Endometrial microvascular endothelial cells (primary cell): ENCODE results near the gene CFAP47. TPM values are rescaled to one million over a fixed set of nuclear protein-coding genes. Genes with fewer than 3 reads are reported as not detected.
"Not testable (repeated sequence)": the region's sequence is repeated elsewhere in the genome, so short reads cannot be mapped to it uniquely, and the experiment has no call there.

Experiments used
- in situ Hi-C: cut with HindIII; loops from 2 replicates; pipeline ENCODE4 v1.10.0; 2017; ENCODE audit warnings: low sequenced_read_pairs, low pct_unique_long_range_greater_than_20kb; ENCODE audit errors: inconsistent ontology term
- total RNA-seq: library from RNA; depleted of rRNA; stranded (reverse); fragments of >200 nt; gene quantifications from one replicate; pipeline ENCODE4 v1.2.3, GENCODE V29; 2015; ENCODE audit errors: inconsistent ontology term

The CFAP47 gene
- total RNA-seq: not detected

- in situ Hi-C loops: no loop called here
Observed at GRCh38 chrX:35919536-35920309, at the start of gene CFAP47. TSS of gene CFAP47 (plus strand) at chrX:35919734. CDS start at chrX:35919800, 66 bp downstream.

DNA sequence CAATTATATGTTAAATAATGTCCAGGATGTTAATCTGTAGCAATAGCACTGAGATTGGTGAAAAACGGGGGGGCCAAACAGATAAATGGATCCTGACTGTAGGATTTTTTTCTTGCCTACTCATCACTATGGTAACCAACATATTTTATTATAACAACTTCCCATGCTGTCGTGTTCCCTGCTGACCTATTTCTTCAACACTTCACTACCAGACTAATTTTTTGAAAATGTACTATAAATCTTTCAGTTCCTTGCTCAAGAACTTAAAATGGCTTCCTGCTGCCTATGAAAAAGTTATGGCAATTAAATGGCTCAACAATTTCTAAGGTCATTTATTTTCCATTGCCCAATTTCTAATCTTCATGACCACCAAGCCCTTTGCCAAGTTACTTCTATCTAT is 38.9 kb upstream of the CFAP47 start:
- in situ Hi-C loops: no loop called here

DNA sequence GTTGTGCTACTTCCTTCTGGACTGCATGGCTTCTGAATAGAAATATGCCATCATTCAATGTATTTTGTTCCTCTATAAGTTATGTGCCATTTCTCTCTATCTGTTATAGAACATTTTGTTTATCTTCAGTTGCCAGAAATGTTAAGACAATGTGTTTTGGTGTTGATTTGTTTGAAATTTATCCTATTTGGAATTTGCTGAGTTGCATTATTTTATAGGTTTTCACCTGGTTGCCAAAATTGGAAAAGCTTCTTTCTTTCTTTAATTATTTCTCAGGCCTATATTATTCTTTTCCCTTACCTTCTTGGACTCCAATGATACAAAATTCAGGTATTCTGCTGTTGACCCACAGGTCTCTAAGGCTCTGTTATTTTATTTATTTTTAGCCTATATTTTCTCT is 33.4 kb upstream of the CFAP47 start:
- in situ Hi-C loops: no loop called here

DNA sequence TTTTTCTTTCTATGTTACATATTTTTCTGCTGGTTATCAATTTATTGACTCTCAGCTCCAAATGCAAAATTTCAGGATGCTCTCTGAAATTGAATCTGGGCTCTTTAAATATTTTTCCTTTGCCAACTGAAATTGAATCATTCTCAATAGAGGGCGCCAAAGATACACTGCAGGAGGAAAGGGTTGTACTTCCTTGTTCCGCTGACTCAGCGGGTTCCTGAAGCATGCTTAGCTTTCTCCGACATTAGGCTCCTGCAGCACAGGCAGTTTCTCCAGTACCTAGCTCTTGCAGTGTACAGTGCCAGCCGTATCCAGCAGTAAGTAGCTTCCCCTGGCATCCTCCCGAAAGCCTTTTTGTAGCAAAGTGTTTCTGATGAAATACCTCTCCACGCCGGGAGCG is 28.8 kb upstream of the CFAP47 start:
- in situ Hi-C loops: no loop called here

DNA sequence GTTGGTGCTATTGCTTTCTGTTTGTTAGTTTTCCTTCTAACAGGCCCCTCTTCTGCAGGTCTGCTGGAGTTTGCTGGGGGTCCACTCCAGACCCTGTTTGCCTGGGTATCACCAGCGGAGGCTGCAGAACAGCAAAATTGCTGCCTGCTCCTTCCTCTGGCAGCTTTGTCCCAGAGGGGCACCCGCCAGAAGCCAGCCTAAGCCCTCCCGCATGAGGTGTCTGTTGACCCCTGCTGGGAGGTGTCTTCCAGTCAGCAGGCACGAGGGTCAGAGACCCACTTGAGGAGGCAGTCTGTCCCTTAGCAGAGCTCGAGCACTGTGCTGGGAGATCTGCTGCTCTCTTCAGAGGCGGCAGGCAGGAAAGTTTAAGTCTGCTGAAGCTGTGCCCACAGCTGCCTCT is 67.3 kb downstream of the CFAP47 start:
- in situ Hi-C loops: not testable (repeated sequence)

GRCh38 chrX:36007207-36007606 is 87.7 kb downstream of the CFAP47 start:
- in situ Hi-C loops: no loop called here

DNA sequence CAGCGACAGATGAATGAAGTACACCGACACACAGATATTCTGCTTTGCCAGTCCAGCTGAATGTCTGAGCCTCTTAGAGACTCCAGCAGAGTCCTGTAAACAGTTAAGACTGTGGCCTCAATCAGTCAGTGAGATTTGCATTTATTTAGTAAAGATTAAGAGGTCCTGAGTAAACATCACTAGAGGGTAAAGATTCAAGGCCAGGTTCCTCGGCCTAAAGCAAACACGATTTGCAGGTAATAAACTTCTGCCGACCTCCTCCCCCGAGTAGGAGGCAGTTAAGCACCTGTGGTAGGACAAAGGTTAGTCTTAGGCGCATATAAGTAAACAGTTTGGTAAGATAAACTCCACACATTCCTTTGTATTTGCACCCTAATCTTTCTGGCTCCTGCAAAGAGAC is 99.6 kb downstream of the CFAP47 start:
- in situ Hi-C loops: no loop called here

GRCh38 chrX:36035550-36035949 is 116.0 kb downstream of the CFAP47 start:
- in situ Hi-C loops: no loop called here

- in situ Hi-C loops: no loop called here
Observed at GRCh38 chrX:36062778-36063177, 143.2 kb downstream of the CFAP47 start.

DNA sequence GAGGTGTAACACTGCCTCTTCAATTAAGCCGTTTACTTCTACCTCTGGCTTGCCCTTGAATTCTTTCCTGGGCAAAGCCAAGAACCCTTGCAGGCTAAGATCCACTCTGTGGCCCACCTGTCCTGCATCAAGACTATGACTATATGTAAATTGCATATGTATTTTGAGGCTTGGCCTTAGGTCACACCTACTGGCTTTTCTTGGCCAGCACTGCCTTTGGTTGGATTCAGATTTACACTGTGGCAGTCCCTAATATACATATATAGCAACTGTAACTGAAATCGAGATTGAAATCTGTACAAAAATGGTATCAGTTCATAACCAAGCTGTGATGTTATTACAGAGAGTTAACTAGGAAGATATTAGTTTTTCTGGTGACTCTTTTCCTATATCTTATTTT is 151.5 kb downstream of the CFAP47 start:
- in situ Hi-C loops: no loop called here

DNA sequence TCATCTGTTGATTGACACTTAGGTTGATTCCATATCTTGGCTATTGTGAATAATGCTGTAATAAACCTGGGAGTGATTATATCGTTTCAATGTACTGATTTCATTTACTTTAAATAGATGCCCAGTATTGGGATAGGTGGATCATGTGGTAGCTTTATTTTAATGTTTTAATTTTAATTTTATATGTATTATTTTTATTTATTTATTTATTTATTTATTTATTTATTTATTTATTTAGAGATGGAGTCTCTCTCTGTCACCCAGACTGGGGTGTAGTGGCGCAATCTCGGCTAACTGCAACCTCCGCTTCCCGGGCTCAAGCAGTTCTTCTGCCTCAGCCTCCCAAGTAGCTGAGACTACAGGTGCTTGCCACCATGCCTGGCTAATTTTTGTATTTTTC is 155.5 kb downstream of the CFAP47 start:
- in situ Hi-C loops: not testable (repeated sequence)

- in situ Hi-C loops: no loop called here
Observed at GRCh38 chrX:36083256-36083655, 163.7 kb downstream of the CFAP47 start.

- in situ Hi-C loops: no loop called here
Observed at GRCh38 chrX:36087366-36087765, 167.8 kb downstream of the CFAP47 start.

DNA sequence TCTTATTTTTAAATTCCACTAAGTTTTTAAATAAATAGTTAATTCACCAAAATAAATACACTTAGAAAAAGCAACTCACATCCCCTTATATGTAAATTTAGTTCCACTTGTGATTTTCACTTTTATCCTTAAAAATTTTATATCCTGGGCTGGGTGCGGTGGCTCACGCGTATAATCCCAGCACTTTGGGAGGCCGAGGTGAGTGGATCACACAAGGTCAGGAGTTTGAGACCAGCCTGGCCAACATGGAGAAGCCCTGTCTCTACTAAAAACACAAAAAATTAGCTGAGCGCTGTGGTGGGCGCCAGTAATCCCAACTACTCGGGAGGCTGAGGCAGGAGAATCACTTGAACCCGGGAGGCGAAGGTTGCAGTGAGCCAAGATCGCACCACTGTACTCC is 169.4 kb downstream of the CFAP47 start:
- in situ Hi-C loops: not testable (repeated sequence)

GRCh38 chrX:36102425-36102824 is 182.9 kb downstream of the CFAP47 start:
- in situ Hi-C loops: no loop called here

GRCh38 chrX:36116222-36116621 is 196.7 kb downstream of the CFAP47 start:
- in situ Hi-C loops: no loop called here

DNA sequence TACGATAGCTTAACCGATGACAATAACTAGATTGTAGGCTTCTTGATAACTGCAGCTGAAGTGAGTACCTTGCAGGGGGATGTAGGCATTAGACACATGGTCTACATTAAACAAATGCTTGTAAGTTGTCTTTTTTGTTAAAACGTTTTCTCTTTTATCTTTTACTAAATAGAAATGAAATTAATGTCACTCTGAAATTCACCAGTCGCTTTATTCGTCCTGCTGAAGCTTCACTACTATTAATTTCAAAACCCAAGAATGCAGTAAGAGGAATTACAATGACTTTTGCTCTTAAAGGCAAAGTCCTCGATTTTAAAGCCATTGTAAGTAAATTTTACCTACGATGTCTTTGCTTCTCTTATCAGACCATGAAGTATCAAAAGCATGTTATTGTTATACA is 239.7 kb downstream of the CFAP47 start:
- in situ Hi-C loops: no loop called here

DNA sequence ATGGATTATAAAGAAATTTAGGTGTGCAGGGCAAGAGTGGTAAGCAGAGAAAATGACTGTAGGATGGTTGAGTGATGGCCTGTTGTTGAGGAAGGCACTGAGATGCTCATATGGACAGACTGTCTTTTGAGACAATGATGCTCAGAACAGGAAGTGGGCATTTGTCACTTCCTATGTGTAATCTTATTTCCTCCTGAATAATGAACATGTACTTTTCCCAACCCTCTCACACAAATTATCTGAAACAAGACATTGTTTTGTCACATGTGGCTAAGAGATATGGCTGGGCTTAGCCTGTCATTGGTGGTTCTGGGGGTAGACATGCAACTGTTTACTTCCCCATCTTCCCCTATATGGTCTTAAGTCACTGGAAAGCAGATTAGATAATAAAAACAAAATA is 240.5 kb downstream of the CFAP47 start:
- in situ Hi-C loops: no loop called here

GRCh38 chrX:36198575-36198974 is 279.0 kb downstream of the CFAP47 start:
- in situ Hi-C loops: no loop called here

DNA sequence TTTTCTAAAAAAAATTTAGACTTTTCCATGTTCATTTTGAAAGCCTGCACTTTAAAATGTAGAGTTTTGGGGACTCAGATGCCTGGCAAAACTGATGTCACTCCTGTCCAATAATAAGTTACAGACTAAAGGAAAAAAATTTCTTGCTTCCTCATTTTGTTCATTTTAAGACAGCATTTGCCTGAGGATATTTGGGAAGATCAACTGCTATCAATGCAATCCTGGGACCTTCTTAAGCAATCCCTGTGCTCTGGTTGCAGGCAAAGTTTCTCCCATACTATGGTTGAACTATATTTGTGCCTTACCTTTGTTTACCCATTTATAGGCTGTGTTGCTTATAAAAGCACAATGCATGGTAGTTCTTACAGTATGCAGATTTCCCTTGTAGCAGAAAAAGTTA is 280.4 kb downstream of the CFAP47 start:
- in situ Hi-C loops: no loop called here

DNA sequence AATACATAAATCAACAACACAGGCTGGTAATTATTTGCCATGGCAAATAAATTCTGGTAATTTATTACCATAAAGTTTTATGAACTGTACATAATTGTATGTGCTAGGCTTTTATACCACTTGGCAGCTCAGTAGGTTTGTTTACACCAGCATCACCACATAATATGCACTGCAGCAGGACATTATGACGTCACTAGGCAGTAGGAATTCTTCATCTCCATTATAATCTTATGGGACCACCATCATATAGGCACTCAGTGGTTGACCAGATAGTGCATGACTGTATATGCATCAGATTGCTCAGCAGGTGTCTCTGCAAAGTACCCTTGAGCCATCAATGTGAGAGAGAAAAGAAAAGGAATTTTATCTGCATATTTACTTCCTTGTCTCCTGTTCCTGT is 295.4 kb downstream of the CFAP47 start:
- in situ Hi-C loops: no loop called here
